ENCODE results near the gene SNHG17. TPM values are rescaled to one million over a fixed set of nuclear protein-coding genes. Genes with fewer than 3 reads are reported as not detected.
A peak's percentile ranks its signal among the peaks of the same experiment; 100 is the strongest.

The SNHG17 gene
- total RNA-seq: 10 to 100 TPM; 16.3 to 26.9 TPM
- 17.8 TPM for polyA plus RNA-seq (ENCODE audit: insufficient read depth, low read depth, low replicate concordance)
- long read RNA-seq, donor 1, partial matches to known transcripts: 10 of 19 reads
- long read RNA-seq, donor 1, other reads (novel, unspliced or antisense): 8 of 19 reads
- long read RNA-seq, donor 2, partial matches to known transcripts: 17 of 19 reads
- long read RNA-seq, donor 2, other reads (novel, unspliced or antisense): 0 of 19 reads

DNA sequence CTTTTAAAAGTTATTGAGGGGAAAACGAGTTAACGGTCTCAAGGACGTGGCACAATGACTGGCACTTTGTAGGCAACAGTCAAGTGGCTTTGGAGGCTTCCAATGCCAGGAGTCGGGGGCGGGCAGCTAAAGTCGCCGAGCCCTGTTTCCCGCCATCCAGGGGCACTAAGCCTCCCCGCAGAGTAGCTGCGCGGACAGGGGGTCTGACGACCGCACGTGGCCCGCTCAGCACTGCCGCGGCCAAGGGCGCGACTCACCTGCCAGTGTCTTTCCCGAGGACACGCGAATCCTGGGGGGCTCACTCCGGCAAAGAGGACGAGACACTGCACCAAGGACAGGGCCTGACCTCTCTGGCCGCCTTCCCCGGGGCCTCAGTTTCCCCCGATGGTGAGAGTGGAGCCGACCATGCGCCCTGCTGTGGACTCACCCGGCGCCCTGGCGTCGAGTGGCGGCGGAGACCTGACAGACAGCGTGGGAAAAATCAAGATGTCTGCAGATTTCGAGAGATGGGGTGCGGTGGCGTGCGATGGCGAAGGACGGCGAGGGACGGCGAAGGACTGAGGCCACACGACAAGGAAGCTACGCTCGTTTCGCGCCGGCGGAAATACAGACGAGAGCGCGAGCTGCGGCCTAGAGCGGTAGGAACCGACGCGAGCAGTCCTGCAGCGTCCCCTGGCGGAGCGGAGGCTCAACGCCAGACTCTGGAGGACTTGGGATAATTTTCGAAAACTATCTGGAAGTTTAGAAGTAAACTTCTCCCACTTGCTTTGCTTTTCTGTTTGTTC, at the start of gene SNHG17:
Gene SNHG17 (minus strand): TSS at position 559 of the 785 bp plus-strand sequence.
- Histone ChIP-seq H3K36me3 (ENCODE audit: low read depth, missing control alignments) (no peaks in the 10 kb centered on the region), H3K4me1 (peaks cover 14% of the 10 kb centered on the region), H3K27ac (peak within 1 kb of the TSS; percentile 67 to 71), H3K9me3 (no peaks in the 10 kb centered on the region), H3K27me3 (no peaks in the 10 kb centered on the region), H3K4me3 (peak within 1 kb of the TSS; percentile 70 to 78)
- DNase-seq: peak; percentile 95
- intact Hi-C loops (cut with DNase I; ENCODE audit: low total_unique reads): no loop called here
- TF ChIP-seq, protein P1, sequence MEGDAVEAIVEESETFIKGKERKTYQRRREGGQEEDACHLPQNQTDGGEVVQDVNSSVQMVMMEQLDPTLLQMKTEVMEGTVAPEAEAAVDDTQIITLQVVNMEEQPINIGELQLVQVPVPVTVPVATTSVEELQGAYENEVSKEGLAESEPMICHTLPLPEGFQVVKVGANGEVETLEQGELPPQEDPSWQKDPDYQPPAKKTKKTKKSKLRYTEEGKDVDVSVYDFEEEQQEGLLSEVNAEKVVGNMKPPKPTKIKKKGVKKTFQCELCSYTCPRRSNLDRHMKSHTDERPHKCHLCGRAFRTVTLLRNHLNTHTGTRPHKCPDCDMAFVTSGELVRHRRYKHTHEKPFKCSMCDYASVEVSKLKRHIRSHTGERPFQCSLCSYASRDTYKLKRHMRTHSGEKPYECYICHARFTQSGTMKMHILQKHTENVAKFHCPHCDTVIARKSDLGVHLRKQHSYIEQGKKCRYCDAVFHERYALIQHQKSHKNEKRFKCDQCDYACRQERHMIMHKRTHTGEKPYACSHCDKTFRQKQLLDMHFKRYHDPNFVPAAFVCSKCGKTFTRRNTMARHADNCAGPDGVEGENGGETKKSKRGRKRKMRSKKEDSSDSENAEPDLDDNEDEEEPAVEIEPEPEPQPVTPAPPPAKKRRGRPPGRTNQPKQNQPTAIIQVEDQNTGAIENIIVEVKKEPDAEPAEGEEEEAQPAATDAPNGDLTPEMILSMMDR (IDR thresholded peaks at IDR 0.05): peak; percentile 98 to 99 (median 99)
- no peak for TF ChIP-seq POLR2A (IDR thresholded peaks at IDR 0.05)
- WGBS, 2 donors: 0% methylated on average over 37 to 64 of the region's 65 CpGs

DNA sequence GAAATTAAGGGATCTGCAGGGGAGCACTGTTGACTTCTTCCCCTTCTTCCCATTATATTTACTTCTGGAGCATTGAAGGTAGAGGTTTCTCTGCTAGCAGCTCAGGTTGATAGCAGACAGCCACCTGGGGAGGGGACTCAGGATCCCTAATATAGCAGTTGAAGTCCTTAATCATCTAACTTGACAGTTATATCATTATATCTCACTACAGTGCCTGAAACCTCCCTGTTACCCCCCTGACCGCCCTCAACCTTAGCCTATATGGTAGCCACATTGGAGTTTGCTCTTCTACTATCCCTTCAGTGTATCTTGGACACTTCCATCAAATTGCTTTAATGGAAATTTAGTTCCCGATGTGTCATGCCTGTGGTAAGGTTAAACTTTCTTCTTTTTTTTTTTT, 44.5 kb upstream of the SNHG17 start:
- 84 to 93% methylated on average over 2 of the region's 2 CpGs for WGBS, 2 donors
- Histone ChIP-seq H3K9me3 (no peaks in the 10 kb centered on the region), H3K4me1 (peaks cover 5% of the 10 kb centered on the region), H3K27me3 (no peaks in the 10 kb centered on the region), H3K36me3 (ENCODE audit: low read depth, missing control alignments) (no peaks in the 10 kb centered on the region), H3K27ac (no peak overlapping the region), H3K4me3 (no peak overlapping the region)
- intact Hi-C loops (cut with DNase I; ENCODE audit: low total_unique reads): no loop called here
- TF ChIP-seq, protein P1 (IDR thresholded peaks at IDR 0.05): no peak
- no peak for DNase-seq

DNA sequence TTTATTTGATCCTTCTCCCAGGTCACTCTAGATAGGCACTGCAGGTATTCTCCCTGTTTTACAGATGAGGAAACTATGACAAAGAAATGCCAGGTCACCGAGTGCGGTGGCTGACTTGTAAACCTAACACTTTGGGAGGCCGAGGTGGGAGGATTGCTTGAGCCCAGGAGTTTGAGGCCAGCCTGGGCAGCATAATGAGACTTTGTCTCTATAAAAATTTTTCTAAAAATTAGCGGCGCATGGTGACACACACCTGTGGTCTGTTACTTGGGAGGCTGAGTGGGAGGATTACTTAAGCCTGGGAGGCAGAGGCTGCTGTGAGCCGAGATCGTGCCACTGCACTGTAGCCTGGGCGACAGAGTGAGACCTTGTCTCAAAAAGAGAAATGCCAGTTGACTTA, 42.6 kb upstream of the SNHG17 start:
- no peaks in the 10 kb centered on the region for H3K27me3 ChIP-seq
- no peaks in the 10 kb centered on the region for H3K36me3 ChIP-seq (ENCODE audit: low read depth, missing control alignments)
- no peak overlapping the region for H3K4me3 ChIP-seq
- H3K9me3 ChIP-seq: no peaks in the 10 kb centered on the region
- DNase-seq: no peak
- intact Hi-C loops (cut with DNase I; ENCODE audit: low total_unique reads): no loop called here
- TF ChIP-seq, protein P1 (IDR thresholded peaks at IDR 0.05): no peak
- no peak for TF ChIP-seq POLR2A (IDR thresholded peaks at IDR 0.05)
- H3K27ac ChIP-seq: no peak overlapping the region
- 88 to 97% methylated on average over 8 of the region's 8 CpGs for WGBS, 2 donors
- H3K4me1 ChIP-seq: peaks cover 18% of the 10 kb centered on the region

DNA sequence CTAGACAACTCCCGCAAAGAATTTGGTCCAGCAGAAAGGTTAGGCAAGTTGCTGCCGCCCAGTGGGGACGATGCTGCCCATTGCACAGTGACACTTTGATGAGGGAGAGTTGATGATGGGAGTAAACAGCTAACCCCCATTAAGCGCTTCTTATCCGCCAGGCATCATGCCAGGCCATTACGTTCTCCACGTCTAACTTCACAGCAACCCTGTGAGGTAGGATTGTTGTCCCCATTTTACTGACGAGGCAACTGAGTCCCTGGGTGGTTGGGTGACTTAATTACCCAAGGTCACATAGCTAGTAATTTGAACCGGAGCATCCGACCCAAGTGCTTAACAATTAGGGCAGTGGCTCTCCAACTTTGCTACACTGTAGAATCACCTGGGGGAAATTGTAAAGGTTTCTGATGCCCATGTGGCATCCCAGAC, 38.3 kb upstream of the SNHG17 start:
- Histone ChIP-seq H3K4me1 (peaks cover 26% of the 10 kb centered on the region), H3K36me3 (ENCODE audit: low read depth, missing control alignments) (no peaks in the 10 kb centered on the region), H3K27ac (peak overlapping the region; percentile 75 to 90), H3K4me3 (peak overlapping the region; percentile 68 to 95), H3K9me3 (no peaks in the 10 kb centered on the region), H3K27me3 (no peaks in the 10 kb centered on the region)
- TF ChIP-seq, protein P1 (IDR thresholded peaks at IDR 0.05): no peak
- TF ChIP-seq POLR2A (IDR thresholded peaks at IDR 0.05): no peak
- DNase-seq: no peak
- intact Hi-C loops (cut with DNase I; ENCODE audit: low total_unique reads): no loop called here
- WGBS, 2 donors: 3% methylated on average over 8 to 10 of the region's 10 CpGs
